Measurements from ENCODE around the gene TAS2R41.

DNA sequence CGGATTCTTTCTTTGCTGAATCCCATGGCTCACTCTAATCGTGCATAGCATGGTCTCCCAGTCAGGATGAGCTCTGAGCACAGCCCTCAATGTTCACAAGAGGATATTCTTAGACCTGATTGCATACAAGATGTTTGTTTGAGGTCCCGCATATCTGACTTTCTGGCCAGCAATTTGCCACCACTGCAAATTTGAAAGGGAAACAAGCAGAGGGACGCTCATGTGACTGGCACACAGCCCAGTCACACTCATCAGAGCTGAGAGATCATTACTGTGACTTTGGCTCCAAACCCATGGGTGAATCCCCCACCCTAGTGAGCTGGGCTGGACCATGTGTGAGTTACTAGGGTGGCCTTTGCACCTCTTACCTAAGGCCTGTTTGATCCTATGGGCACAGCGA lies 9.9 kb downstream of the TAS2R41 start:
- TF ChIP-seq, protein P1, sequence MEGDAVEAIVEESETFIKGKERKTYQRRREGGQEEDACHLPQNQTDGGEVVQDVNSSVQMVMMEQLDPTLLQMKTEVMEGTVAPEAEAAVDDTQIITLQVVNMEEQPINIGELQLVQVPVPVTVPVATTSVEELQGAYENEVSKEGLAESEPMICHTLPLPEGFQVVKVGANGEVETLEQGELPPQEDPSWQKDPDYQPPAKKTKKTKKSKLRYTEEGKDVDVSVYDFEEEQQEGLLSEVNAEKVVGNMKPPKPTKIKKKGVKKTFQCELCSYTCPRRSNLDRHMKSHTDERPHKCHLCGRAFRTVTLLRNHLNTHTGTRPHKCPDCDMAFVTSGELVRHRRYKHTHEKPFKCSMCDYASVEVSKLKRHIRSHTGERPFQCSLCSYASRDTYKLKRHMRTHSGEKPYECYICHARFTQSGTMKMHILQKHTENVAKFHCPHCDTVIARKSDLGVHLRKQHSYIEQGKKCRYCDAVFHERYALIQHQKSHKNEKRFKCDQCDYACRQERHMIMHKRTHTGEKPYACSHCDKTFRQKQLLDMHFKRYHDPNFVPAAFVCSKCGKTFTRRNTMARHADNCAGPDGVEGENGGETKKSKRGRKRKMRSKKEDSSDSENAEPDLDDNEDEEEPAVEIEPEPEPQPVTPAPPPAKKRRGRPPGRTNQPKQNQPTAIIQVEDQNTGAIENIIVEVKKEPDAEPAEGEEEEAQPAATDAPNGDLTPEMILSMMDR (tag by site-specific recombination; IDR thresholded peaks at IDR 0.05), result no peak
- TF ChIP-seq ZNF266 (tag by site-specific recombination; IDR thresholded peaks at IDR 0.05; ENCODE audit: low read depth) (no peak), OVOL3 (tag by site-specific recombination; IDR thresholded peaks at IDR 0.05) (no peak), ZFP37 (tag by site-specific recombination; IDR thresholded peaks at IDR 0.05) (no peak), ZNF114 (tag by site-specific recombination; IDR thresholded peaks at IDR 0.05) (no peak), ZNF830 (tag by site-specific recombination; IDR thresholded peaks at IDR 0.05; ENCODE audit: low read depth) (no peak)
- TF ChIP-seq, protein P2, sequence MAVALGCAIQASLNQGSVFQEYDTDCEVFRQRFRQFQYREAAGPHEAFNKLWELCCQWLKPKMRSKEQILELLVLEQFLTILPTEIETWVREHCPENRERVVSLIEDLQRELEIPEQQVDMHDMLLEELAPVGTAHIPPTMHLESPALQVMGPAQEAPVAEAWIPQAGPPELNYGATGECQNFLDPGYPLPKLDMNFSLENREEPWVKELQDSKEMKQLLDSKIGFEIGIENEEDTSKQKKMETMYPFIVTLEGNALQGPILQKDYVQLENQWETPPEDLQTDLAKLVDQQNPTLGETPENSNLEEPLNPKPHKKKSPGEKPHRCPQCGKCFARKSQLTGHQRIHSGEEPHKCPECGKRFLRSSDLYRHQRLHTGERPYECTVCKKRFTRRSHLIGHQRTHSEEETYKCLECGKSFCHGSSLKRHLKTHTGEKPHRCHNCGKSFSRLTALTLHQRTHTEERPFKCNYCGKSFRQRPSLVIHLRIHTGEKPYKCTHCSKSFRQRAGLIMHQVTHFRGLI (tag by site-specific recombination; IDR thresholded peaks at IDR 0.05), result no peak
